Measurements from ENCODE around the gene KNSTRN.

DNA sequence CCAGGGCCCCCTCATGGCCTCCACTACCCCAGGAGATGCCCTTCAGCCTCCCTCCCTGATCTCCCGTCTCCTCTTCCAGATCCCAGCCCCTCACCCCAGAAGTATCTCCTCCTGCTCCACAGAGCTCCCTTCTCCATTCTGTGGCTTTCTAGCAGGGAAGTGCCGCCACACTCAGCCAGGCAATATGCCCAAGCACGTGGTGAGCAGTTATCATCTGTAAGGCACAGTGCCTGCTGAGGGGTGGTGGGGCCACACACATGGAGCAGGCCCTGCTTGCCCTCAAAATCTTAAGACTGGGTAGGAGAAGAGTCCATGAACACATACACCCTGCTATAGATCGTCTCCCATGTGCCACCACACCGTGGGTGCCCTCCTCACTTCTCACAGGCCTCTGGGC is 34.0 kb upstream of the KNSTRN start:
- TF ChIP-seq CTCF (IDR thresholded peaks at IDR 0.05) (no peak), POLR2A (IDR thresholded peaks at IDR 0.05; ENCODE audit: low read length) (no peak), POLR2AphosphoS2 (conservative IDR thresholded peaks at IDR 0.05; ENCODE audit: low read length) (no peak), PHF8 (IDR thresholded peaks at IDR 0.05; ENCODE audit: borderline replicate concordance, low read depth) (no peak), RAD21 (conservative IDR thresholded peaks at IDR 0.05 in 1 of 2, IDR thresholded peaks at IDR 0.05 in 1 of 2) (no peak), EP300 (IDR thresholded peaks at IDR 0.05) (no peak), JUNB (IDR thresholded peaks at IDR 0.05) (no peak), CHD4 (IDR thresholded peaks at IDR 0.05; ENCODE audit: borderline replicate concordance) (no peak), HOXA7 (CRISPR knock-in tag; IDR thresholded peaks at IDR 0.05) (no peak), ELK1 (IDR thresholded peaks at IDR 0.05; ENCODE audit: low read depth, low read length) (no peak), CHD2 (IDR thresholded peaks at IDR 0.05; ENCODE audit: low read length, partially characterized antibody) (no peak), CBX8 (IDR thresholded peaks at IDR 0.05) (no peak)
- TF ChIP-seq, protein P1, sequence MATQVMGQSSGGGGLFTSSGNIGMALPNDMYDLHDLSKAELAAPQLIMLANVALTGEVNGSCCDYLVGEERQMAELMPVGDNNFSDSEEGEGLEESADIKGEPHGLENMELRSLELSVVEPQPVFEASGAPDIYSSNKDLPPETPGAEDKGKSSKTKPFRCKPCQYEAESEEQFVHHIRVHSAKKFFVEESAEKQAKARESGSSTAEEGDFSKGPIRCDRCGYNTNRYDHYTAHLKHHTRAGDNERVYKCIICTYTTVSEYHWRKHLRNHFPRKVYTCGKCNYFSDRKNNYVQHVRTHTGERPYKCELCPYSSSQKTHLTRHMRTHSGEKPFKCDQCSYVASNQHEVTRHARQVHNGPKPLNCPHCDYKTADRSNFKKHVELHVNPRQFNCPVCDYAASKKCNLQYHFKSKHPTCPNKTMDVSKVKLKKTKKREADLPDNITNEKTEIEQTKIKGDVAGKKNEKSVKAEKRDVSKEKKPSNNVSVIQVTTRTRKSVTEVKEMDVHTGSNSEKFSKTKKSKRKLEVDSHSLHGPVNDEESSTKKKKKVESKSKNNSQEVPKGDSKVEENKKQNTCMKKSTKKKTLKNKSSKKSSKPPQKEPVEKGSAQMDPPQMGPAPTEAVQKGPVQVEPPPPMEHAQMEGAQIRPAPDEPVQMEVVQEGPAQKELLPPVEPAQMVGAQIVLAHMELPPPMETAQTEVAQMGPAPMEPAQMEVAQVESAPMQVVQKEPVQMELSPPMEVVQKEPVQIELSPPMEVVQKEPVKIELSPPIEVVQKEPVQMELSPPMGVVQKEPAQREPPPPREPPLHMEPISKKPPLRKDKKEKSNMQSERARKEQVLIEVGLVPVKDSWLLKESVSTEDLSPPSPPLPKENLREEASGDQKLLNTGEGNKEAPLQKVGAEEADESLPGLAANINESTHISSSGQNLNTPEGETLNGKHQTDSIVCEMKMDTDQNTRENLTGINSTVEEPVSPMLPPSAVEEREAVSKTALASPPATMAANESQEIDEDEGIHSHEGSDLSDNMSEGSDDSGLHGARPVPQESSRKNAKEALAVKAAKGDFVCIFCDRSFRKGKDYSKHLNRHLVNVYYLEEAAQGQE (IDR thresholded peaks at IDR 0.05) = no peak
- TF ChIP-seq, protein P2, sequence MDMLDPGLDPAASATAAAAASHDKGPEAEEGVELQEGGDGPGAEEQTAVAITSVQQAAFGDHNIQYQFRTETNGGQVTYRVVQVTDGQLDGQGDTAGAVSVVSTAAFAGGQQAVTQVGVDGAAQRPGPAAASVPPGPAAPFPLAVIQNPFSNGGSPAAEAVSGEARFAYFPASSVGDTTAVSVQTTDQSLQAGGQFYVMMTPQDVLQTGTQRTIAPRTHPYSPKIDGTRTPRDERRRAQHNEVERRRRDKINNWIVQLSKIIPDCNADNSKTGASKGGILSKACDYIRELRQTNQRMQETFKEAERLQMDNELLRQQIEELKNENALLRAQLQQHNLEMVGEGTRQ (IDR thresholded peaks at IDR 0.05) = no peak

Measured in A549 (cell line).